ENCODE measurements around the gene HOXB4. TPM values are rescaled to one million over a fixed set of nuclear protein-coding genes. Genes with fewer than 3 reads are reported as not detected.
A peak's percentile ranks its signal among the peaks of the same experiment; 100 is the strongest.

Gene HOXB4
- total RNA-seq, 1 experiment from 2014 or later, result 27.9 TPM

DNA sequence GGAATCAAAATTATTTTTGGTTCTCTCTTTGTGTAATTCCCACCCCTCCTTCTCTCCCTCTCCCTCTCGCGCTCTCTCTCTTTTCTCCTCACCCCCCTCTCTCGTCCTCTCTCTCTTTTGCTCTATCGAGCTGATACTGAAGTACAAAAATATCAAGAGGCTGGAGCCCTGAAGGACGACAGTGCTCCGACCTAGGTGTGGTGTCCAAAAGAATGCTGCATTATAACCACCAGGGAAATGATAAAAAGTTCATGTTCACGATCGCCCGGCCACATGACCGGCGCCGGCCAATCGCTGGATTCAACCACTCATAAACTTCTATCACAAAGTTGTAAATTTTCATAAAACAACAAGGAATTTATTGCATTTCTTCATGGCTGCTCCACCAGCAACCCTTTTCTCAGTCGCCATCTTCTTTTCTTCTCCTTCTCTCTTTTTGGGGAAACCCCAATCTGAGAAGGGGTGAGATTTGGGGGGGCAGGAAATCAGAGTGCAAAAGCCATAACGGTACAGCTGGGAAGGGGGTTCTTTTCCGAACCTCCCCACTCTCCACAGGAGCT is 26.7 kb upstream of the HOXB4 start, which contains the start of gene HOXB6:
Gene HOXB6 (minus strand): TSS at position 217 of the 560 bp plus-strand sequence. CDS start 6,836 bp downstream, outside the sequence.
- ATAC-seq (peak; percentile 15), DNase-seq (ENCODE audit: low read depth, low spot score) (no peak)
- peaks cover 57% of the 10 kb centered on the region for H3K4me1 ChIP-seq (ENCODE audit: control insufficient read depth, insufficient read depth, low read length)
- peak within 1 kb of the TSS; percentile 99 for H3K27ac ChIP-seq (ENCODE audit: low read length)
- peak within 1 kb of the TSS; percentile 70 to 99 for H3K4me3 ChIP-seq (ENCODE audit: low read depth in 2 of 2, low read length in 2 of 2)
- intact Hi-C loops (cut with micrococcal nuclease; ENCODE audit: unreplicated experiment) (loop anchor here (5.0 kb wide), 1 partner anchor 942 kb away; no protein-coding TSS in a partner anchor), in situ Hi-C loops (cut with HindIII; ENCODE audit: low pct_unique_long_range_greater_than_20kb, low sequenced_read_pairs) (no loop called here)
- BruUV-seq (replicated peaks), result no TSS peak
- TF ChIP-seq POLR2AphosphoS5 (IDR thresholded peaks at IDR 0.05; ENCODE audit: low read depth, low read length), result peak; percentile 96
- TF ChIP-seq, protein P1, sequence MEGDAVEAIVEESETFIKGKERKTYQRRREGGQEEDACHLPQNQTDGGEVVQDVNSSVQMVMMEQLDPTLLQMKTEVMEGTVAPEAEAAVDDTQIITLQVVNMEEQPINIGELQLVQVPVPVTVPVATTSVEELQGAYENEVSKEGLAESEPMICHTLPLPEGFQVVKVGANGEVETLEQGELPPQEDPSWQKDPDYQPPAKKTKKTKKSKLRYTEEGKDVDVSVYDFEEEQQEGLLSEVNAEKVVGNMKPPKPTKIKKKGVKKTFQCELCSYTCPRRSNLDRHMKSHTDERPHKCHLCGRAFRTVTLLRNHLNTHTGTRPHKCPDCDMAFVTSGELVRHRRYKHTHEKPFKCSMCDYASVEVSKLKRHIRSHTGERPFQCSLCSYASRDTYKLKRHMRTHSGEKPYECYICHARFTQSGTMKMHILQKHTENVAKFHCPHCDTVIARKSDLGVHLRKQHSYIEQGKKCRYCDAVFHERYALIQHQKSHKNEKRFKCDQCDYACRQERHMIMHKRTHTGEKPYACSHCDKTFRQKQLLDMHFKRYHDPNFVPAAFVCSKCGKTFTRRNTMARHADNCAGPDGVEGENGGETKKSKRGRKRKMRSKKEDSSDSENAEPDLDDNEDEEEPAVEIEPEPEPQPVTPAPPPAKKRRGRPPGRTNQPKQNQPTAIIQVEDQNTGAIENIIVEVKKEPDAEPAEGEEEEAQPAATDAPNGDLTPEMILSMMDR (IDR thresholded peaks at IDR 0.05), result no peak
- peak; percentile 59 for TF ChIP-seq TCF7L2 (IDR thresholded peaks at IDR 0.05; ENCODE audit: low read depth, low read length)
- TF ChIP-seq REST (IDR thresholded peaks at IDR 0.05; ENCODE audit: insufficient read depth in 1 of 2, low read depth in 2 of 2, low read length in 1 of 2), result no peak; a peak in 1 of 4 replicates
- TF ChIP-seq SIN3A (IDR thresholded peaks at IDR 0.05; ENCODE audit: borderline replicate concordance, insufficient read depth, low read depth, low read length), result 0 out of 2 replicates have a peak, but pooled peaks have one; percentile 79
- ChIA-PET CTCF (interaction anchor here (1.0 to 1.2 kb wide), 2 partner anchors 13 to 58 kb away, joined by 4 to 7 read pairs; no protein-coding TSS in a partner anchor), POLR2A (interaction anchor here (0.5 to 2.8 kb wide), 5 partner anchors 9 to 586 kb away, joined by 3 to 18 read pairs (median 11); partner anchors contain the start of gene HOXB8)
- H3K36me3 ChIP-seq (ENCODE audit: control insufficient read depth, insufficient read depth, low read length), result peaks cover 2% of the 10 kb centered on the region
- no peaks in the 10 kb centered on the region for H3K27me3 ChIP-seq (ENCODE audit: control insufficient read depth, insufficient read depth, low read length)
- no peaks in the 10 kb centered on the region for H3K9me3 ChIP-seq (ENCODE audit: control insufficient read depth, insufficient read depth, low read depth, low read length)

GRCh38 chr17:48603959-48604769 is 26.0 kb upstream of the HOXB4 start:
- in situ Hi-C loops (cut with HindIII; ENCODE audit: low pct_unique_long_range_greater_than_20kb, low sequenced_read_pairs) (no loop called here), intact Hi-C loops (cut with micrococcal nuclease; ENCODE audit: unreplicated experiment) (no loop called here)
- BruUV-seq (replicated peaks), result no TSS peak
- CTCF ChIA-PET, result interaction anchor here (1.0 to 1.2 kb wide), 2 partner anchors 14 to 57 kb away, joined by 4 to 7 read pairs; no protein-coding TSS in a partner anchor
- ATAC-seq (peak; percentile 57), DNase-seq (ENCODE audit: low read depth, low spot score) (no peak)
- no peaks in the 10 kb centered on the region for H3K9me3 ChIP-seq (ENCODE audit: control insufficient read depth, insufficient read depth, low read depth, low read length)
- H3K36me3 ChIP-seq (ENCODE audit: control insufficient read depth, insufficient read depth, low read length), result peaks cover 2% of the 10 kb centered on the region
- H3K4me3 ChIP-seq (ENCODE audit: low read depth in 2 of 2, low read length in 2 of 2), result peak overlapping the region; percentile 70 to 99
- POLR2A ChIA-PET, result interaction anchor here (0.5 to 1.2 kb wide), 4 partner anchors 8 to 585 kb away, joined by 3 to 18 read pairs (median 12); no protein-coding TSS in a partner anchor
- no peaks in the 10 kb centered on the region for H3K27me3 ChIP-seq (ENCODE audit: control insufficient read depth, insufficient read depth, low read length)
- H3K27ac ChIP-seq (ENCODE audit: low read length), result peak overlapping the region; percentile 99
- TF ChIP-seq SIN3A (IDR thresholded peaks at IDR 0.05; ENCODE audit: borderline replicate concordance, insufficient read depth, low read depth, low read length) (peak; percentile 96), TCF7L2 (IDR thresholded peaks at IDR 0.05; ENCODE audit: low read depth, low read length) (no peak; the same call in 1 of the 2 replicates), REST (IDR thresholded peaks at IDR 0.05; ENCODE audit: insufficient read depth in 1 of 2, low read depth in 2 of 2, low read length in 1 of 2) (peak in 1 of 2 experiments; percentile 15; a peak in 1 of 4 replicates), POLR2AphosphoS5 (IDR thresholded peaks at IDR 0.05; ENCODE audit: low read depth, low read length) (peak; percentile 78; the same call in 1 of the 2 replicates)
- TF ChIP-seq, protein P1 (IDR thresholded peaks at IDR 0.05), result no peak
- H3K4me1 ChIP-seq (ENCODE audit: control insufficient read depth, insufficient read depth, low read length), result peaks cover 57% of the 10 kb centered on the region

All from Panc1 (cell line).